ENCODE results near the gene RSPH1. TPM values are rescaled to one million over a fixed set of nuclear protein-coding genes. Genes with fewer than 3 reads are reported as not detected.

The RSPH1 gene
- total and polyA plus RNA-seq, 4 donors = 0.09 to 0.17 (median 0.16) TPM; not detected in 1

DNA sequence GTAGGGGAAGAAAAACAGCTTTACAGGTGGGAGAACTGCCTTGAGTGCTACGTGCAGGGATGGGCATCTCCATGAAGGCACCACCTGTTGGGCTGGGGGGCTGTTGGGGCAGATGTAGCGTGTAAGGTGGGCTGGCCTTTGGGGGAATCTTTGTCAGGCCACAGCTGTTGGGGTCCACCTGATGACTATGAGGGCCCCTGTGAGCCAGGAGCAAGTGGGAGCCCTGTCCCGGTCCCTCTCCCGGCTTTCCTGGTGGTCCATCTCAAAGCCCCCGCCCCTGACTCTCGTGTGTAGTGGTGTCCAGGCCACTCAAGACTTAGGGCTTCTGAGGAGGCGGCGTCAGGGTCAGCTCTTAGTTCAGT, 31.1 kb upstream of the RSPH1 start:
- no peak for DNase-seq (ENCODE audit: low spot score)
- no peaks in the 10 kb centered on the region for H3K36me3 ChIP-seq (ENCODE audit: control insufficient read depth in 4 of 4, insufficient read depth in 3 of 4, low read depth in 1 of 4, low read length in 3 of 4)
- H3K4me3 ChIP-seq (ENCODE audit: low read depth in 1 of 3, low read length in 3 of 3) = no peak overlapping the region
- H3K27ac ChIP-seq (ENCODE audit: low read depth in 1 of 2, low read length in 2 of 2) = peak overlapping the region; percentile 50 to 81
- H3K9ac ChIP-seq (ENCODE audit: low read depth in 1 of 2, low read length in 2 of 2) = peak overlapping the region in 1 of 2 donors; percentile 3
- TF ChIP-seq TAF1 (conservative IDR thresholded peaks at IDR 0.05) (no peak), HNF4A (conservative IDR thresholded peaks at IDR 0.05) (no peak), FOXA2 (IDR thresholded peaks at IDR 0.05) (no peak), GABPA (IDR thresholded peaks at IDR 0.05 in 1 of 2, conservative IDR thresholded peaks at IDR 0.05 in 1 of 2) (no peak), RAD21 (IDR thresholded peaks at IDR 0.05) (no peak)
- TF ChIP-seq, protein P1, sequence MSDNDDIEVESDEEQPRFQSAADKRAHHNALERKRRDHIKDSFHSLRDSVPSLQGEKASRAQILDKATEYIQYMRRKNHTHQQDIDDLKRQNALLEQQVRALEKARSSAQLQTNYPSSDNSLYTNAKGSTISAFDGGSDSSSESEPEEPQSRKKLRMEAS (IDR thresholded peaks at IDR 0.05) = no peak
- H3K4me1 ChIP-seq (ENCODE audit: control insufficient read depth in 4 of 4, insufficient read depth in 4 of 4, low read length in 3 of 4) = peaks cover 6 to 37% (median 25%) of the 10 kb centered on the region in 4 donors
- no peaks in the 10 kb centered on the region for H3K9me3 ChIP-seq (ENCODE audit: control insufficient read depth in 4 of 4, low read length in 3 of 4)
- 94% methylated on average over 8 of the region's 8 CpGs for WGBS
- no peaks in the 10 kb centered on the region for H3K27me3 ChIP-seq (ENCODE audit: control insufficient read depth in 4 of 4, insufficient read depth in 4 of 4, low read length in 3 of 4)

DNA sequence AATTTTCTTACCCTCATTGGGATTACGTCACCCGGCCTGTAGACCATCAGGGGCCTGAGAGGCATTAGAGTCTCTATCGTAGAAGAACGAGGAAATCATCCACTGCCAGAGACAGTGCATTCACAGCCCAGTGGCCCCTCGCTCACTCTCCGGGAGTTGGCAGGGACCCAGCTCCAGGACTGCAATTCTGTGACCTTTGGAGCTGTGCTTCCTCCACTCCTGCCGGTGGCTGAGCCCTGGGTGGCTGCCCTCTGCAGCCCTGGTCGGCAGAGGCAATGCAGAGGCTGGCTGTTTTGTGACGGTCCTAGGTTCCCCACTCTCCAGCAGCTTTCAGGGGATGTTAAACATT, 30.3 kb upstream of the RSPH1 start:
- peak; percentile 74 for DNase-seq (ENCODE audit: low spot score)
- H3K36me3 ChIP-seq (ENCODE audit: control insufficient read depth in 4 of 4, insufficient read depth in 3 of 4, low read depth in 1 of 4, low read length in 3 of 4) = no peaks in the 10 kb centered on the region
- H3K4me1 ChIP-seq (ENCODE audit: control insufficient read depth in 4 of 4, insufficient read depth in 4 of 4, low read length in 3 of 4) = peaks cover 6 to 37% (median 25%) of the 10 kb centered on the region in 4 donors
- H3K27ac ChIP-seq (ENCODE audit: low read depth in 1 of 2, low read length in 2 of 2) = peak overlapping the region; percentile 50 to 81
- TF ChIP-seq SP1 (IDR thresholded peaks at IDR 0.05) (peak; percentile 93), HNF4A (conservative IDR thresholded peaks at IDR 0.05) (peak; percentile 90 to 93), GABPA (IDR thresholded peaks at IDR 0.05 in 1 of 2, conservative IDR thresholded peaks at IDR 0.05 in 1 of 2) (no peak), RXRA (IDR thresholded peaks at IDR 0.05) (peak; percentile 91 to 97), HNF4G (IDR thresholded peaks at IDR 0.05) (peak; percentile 79), RAD21 (IDR thresholded peaks at IDR 0.05) (peak; percentile 49 to 68), EGR1 (IDR thresholded peaks at IDR 0.05; ENCODE audit: low read depth in 2 of 2) (no peak), JUND (IDR thresholded peaks at IDR 0.05) (peak in 1 of 2 donors; percentile 9), FOXA2 (IDR thresholded peaks at IDR 0.05) (no peak), YY1 (IDR thresholded peaks at IDR 0.05) (peak; percentile 69), NR2F2 (IDR thresholded peaks at IDR 0.05) (peak; percentile 86), FOXA1 (IDR thresholded peaks at IDR 0.05) (no peak), TAF1 (conservative IDR thresholded peaks at IDR 0.05) (no peak)
- TF ChIP-seq, protein P2, sequence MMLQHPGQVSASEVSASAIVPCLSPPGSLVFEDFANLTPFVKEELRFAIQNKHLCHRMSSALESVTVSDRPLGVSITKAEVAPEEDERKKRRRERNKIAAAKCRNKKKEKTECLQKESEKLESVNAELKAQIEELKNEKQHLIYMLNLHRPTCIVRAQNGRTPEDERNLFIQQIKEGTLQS (IDR thresholded peaks at IDR 0.05) = no peak
- TF ChIP-seq, protein P3, sequence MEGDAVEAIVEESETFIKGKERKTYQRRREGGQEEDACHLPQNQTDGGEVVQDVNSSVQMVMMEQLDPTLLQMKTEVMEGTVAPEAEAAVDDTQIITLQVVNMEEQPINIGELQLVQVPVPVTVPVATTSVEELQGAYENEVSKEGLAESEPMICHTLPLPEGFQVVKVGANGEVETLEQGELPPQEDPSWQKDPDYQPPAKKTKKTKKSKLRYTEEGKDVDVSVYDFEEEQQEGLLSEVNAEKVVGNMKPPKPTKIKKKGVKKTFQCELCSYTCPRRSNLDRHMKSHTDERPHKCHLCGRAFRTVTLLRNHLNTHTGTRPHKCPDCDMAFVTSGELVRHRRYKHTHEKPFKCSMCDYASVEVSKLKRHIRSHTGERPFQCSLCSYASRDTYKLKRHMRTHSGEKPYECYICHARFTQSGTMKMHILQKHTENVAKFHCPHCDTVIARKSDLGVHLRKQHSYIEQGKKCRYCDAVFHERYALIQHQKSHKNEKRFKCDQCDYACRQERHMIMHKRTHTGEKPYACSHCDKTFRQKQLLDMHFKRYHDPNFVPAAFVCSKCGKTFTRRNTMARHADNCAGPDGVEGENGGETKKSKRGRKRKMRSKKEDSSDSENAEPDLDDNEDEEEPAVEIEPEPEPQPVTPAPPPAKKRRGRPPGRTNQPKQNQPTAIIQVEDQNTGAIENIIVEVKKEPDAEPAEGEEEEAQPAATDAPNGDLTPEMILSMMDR (IDR thresholded peaks at IDR 0.05; ENCODE audit: low read depth, low read length, missing input control) = peak; percentile 5
- TF ChIP-seq, protein P1 (IDR thresholded peaks at IDR 0.05) = peak; percentile 41
- TF ChIP-seq, protein P4, sequence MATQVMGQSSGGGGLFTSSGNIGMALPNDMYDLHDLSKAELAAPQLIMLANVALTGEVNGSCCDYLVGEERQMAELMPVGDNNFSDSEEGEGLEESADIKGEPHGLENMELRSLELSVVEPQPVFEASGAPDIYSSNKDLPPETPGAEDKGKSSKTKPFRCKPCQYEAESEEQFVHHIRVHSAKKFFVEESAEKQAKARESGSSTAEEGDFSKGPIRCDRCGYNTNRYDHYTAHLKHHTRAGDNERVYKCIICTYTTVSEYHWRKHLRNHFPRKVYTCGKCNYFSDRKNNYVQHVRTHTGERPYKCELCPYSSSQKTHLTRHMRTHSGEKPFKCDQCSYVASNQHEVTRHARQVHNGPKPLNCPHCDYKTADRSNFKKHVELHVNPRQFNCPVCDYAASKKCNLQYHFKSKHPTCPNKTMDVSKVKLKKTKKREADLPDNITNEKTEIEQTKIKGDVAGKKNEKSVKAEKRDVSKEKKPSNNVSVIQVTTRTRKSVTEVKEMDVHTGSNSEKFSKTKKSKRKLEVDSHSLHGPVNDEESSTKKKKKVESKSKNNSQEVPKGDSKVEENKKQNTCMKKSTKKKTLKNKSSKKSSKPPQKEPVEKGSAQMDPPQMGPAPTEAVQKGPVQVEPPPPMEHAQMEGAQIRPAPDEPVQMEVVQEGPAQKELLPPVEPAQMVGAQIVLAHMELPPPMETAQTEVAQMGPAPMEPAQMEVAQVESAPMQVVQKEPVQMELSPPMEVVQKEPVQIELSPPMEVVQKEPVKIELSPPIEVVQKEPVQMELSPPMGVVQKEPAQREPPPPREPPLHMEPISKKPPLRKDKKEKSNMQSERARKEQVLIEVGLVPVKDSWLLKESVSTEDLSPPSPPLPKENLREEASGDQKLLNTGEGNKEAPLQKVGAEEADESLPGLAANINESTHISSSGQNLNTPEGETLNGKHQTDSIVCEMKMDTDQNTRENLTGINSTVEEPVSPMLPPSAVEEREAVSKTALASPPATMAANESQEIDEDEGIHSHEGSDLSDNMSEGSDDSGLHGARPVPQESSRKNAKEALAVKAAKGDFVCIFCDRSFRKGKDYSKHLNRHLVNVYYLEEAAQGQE (IDR thresholded peaks at IDR 0.05) = peak; percentile 54
- TF ChIP-seq, protein P5, sequence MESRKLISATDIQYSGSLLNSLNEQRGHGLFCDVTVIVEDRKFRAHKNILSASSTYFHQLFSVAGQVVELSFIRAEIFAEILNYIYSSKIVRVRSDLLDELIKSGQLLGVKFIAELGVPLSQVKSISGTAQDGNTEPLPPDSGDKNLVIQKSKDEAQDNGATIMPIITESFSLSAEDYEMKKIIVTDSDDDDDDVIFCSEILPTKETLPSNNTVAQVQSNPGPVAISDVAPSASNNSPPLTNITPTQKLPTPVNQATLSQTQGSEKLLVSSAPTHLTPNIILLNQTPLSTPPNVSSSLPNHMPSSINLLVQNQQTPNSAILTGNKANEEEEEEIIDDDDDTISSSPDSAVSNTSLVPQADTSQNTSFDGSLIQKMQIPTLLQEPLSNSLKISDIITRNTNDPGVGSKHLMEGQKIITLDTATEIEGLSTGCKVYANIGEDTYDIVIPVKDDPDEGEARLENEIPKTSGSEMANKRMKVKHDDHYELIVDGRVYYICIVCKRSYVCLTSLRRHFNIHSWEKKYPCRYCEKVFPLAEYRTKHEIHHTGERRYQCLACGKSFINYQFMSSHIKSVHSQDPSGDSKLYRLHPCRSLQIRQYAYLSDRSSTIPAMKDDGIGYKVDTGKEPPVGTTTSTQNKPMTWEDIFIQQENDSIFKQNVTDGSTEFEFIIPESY (IDR thresholded peaks at IDR 0.05) = no peak
- H3K9me3 ChIP-seq (ENCODE audit: control insufficient read depth in 4 of 4, low read length in 3 of 4) = no peaks in the 10 kb centered on the region
- WGBS = 15% methylated on average over 9 of the region's 9 CpGs
- H3K4me3 ChIP-seq (ENCODE audit: low read depth in 1 of 3, low read length in 3 of 3) = no peak overlapping the region
- H3K27me3 ChIP-seq (ENCODE audit: control insufficient read depth in 4 of 4, insufficient read depth in 4 of 4, low read length in 3 of 4) = no peaks in the 10 kb centered on the region
- peak overlapping the region in 1 of 2 donors; percentile 3 for H3K9ac ChIP-seq (ENCODE audit: low read depth in 1 of 2, low read length in 2 of 2)
